HCT116 (cell line): Measurements from ENCODE around the gene LIN7B. TPM values are rescaled to one million over a fixed set of nuclear protein-coding genes. Genes with fewer than 3 reads are reported as not detected.

ENCODE experiments used
- ATAC-seq: fragments of 200-7000 bp; cut with Tn5 transposase; 2 replicates; pipeline ENCODE4 v1.9.1; 2020; ENCODE audit warnings: mild to moderate bottlenecking, moderate library complexity
- BruUV-seq: library from RNA; stranded (reverse); fragments of 400-500 nt; replicated peaks from 2 replicates; lab custom pipeline; 2021; lab: Mats Ljungman, UMichigan
- CTCF ChIA-PET: fragments of 300-600 bp; sonication (Branson Sonifier 250); formaldehyde crosslinking; loops from one replicate; lab custom pipeline; 2021; ENCODE audit warnings: antibody characterized with exemption; lab: Charles Lee
- POLR2A ChIA-PET: fragments of 300-600, 350-600 bp; sonication (Branson Sonifier 250); formaldehyde crosslinking; loops from one replicate; lab custom pipeline; 2021; ENCODE audit warnings: antibody characterized with exemption; lab: Charles Lee
- RAD21 ChIA-PET, 2 experiments: fragments of 300-600 bp; sonication (Branson Sonifier 250); formaldehyde crosslinking; loops; one replicate each; lab custom pipeline; 2023; ENCODE audit warnings: low total read pairs in 2 of 2; ENCODE audit not compliant: uncharacterized antibody in 2 of 2, unreplicated experiment in 2 of 2, low non-redundant PET in 1 of 2; lab: Charles Lee
- DNase-seq: peaks from one replicate; pipeline ENCODE4 v3.0.0-alpha.2; 2010; ENCODE audit warnings: low read depth, low spot score
- H2AFZ ChIP-seq: fragments of 200-600 bp; shearing (Covaris generic), sonication (generic); 2 replicates; pipeline ENCODE4 v1.6.1; 2017; ENCODE audit warnings: low read depth, mixed run types, mixed read lengths, antibody characterized with exemption, low read length; ENCODE audit not compliant: poor library complexity, severe bottlenecking
- H3K27ac ChIP-seq: 2 replicates; pipeline ENCODE4 v1.5.1; 2012; ENCODE audit warnings: low read depth, low read length
- H3K27me3 ChIP-seq: fragments of 200-600 bp; sonication (generic); 2 replicates; pipeline ENCODE4 v1.6.1; 2016; ENCODE audit warnings: mixed run types, low read length, mixed read lengths; ENCODE audit not compliant: insufficient read depth
- H3K36me3 ChIP-seq, 2 experiments: fragments of 200-500 bp in 1 of 2; fragments of 200-600 bp in 1 of 2; sonication (Bioruptor generic) in 1 of 2; sonication (generic) in 1 of 2; 2 replicates each; pipeline versions ENCODE4 v1.5.1 to v1.6.1; 2014 to 2016; ENCODE audit warnings: low read length in 2 of 2, inconsistent platforms in 1 of 2, mixed read lengths in 1 of 2, mixed run types in 1 of 2; ENCODE audit not compliant: insufficient read depth in 2 of 2, control insufficient read depth in 1 of 2
- H3K4me1 ChIP-seq, 2 experiments: fragments of 200-600 bp in 1 of 2; sonication (generic) in 1 of 2; 2 replicates each; pipeline versions ENCODE4 v1.5.1 to v1.6.1; 2012 to 2017; ENCODE audit warnings: low read length in 2 of 2, inconsistent platforms in 1 of 2, mild to moderate bottlenecking in 1 of 2, mixed read lengths in 1 of 2, mixed run types in 1 of 2, moderate library complexity in 1 of 2; ENCODE audit not compliant: insufficient read depth in 2 of 2, control insufficient read depth in 1 of 2
- H3K4me2 ChIP-seq: fragments of 200-600 bp; sonication (generic); 2 replicates; pipeline ENCODE4 v1.6.1; 2017; ENCODE audit warnings: mixed run types, low read length, mixed read lengths
- H3K4me3 ChIP-seq, 2 experiments: fragments of 200-600 bp in 1 of 2; sonication (generic) in 1 of 2; replicated peaks in 1 of 2; 2 replicates each; pipeline ENCODE4 v1.5.1; 2011 to 2016; ENCODE audit warnings: low read length in 2 of 2, control low read depth in 1 of 2, low read depth in 1 of 2, mild to moderate bottlenecking in 1 of 2, mixed read lengths in 1 of 2, mixed run types in 1 of 2
- H3K79me2 ChIP-seq: fragments of 200-600 bp; sonication (generic); 2 replicates; pipeline ENCODE4 v1.6.1; 2017; ENCODE audit warnings: mild to moderate bottlenecking, mixed run types, low read length, moderate library complexity, mixed read lengths; ENCODE audit not compliant: insufficient read depth
- H3K9ac ChIP-seq: fragments of 200-600 bp; sonication (generic); 2 replicates; pipeline ENCODE4 v1.6.1; 2016; ENCODE audit warnings: low read length, mixed read lengths
- H3K9me2 ChIP-seq: fragments of 200-600 bp; sonication (generic), shearing (Covaris generic); 2 replicates; pipeline ENCODE4 v1.6.1; 2017; ENCODE audit warnings: mixed run types, mild to moderate bottlenecking, moderate library complexity; ENCODE audit not compliant: insufficient read depth
- H3K9me3 ChIP-seq, 2 experiments: fragments of 200-500 bp in 1 of 2; fragments of 200-600 bp in 1 of 2; sonication (Bioruptor generic) in 1 of 2; sonication (generic) in 1 of 2; 2 replicates each; pipeline ENCODE4 v1.6.1; 2014 to 2017; ENCODE audit warnings: low read length in 2 of 2, mixed read lengths in 2 of 2, inconsistent platforms in 1 of 2, low read depth in 1 of 2, mild to moderate bottlenecking in 1 of 2, mixed run types in 1 of 2, moderate library complexity in 1 of 2; ENCODE audit not compliant: control insufficient read depth in 1 of 2, insufficient read depth in 1 of 2
- H4K20me1 ChIP-seq: fragments of 200-600 bp; sonication (generic), shearing (Covaris generic); 2 replicates; pipeline ENCODE4 v1.6.1; 2017; ENCODE audit warnings: mixed run types, mild to moderate bottlenecking, moderate library complexity; ENCODE audit not compliant: insufficient read depth
- ATF3 ChIP-seq: IDR thresholded peaks from 2 replicates; pipeline ENCODE4 v1.6.1; 2012
- CEBPB ChIP-seq: IDR thresholded peaks from 2 replicates; pipeline ENCODE4 v1.6.1; 2012; ENCODE audit warnings: low read depth
- EGR1 ChIP-seq: IDR thresholded peaks from 2 replicates; pipeline ENCODE4 v1.6.1; 2012; ENCODE audit warnings: low read depth
- EZH2 ChIP-seq: fragments of 200-600 bp; sonication (generic); IDR thresholded peaks from 2 replicates; pipeline ENCODE4 v1.6.1; 2017; ENCODE audit warnings: antibody characterized with exemption, mixed run types
- EZH2phosphoT487 ChIP-seq: fragments of 200-600 bp; IDR thresholded peaks from 2 replicates; pipeline ENCODE4 v1.6.1; 2018; ENCODE audit warnings: antibody characterized with exemption, borderline replicate concordance
- FOSL1 ChIP-seq: IDR thresholded peaks from 2 replicates; pipeline ENCODE4 v1.6.1; 2012; ENCODE audit warnings: low read depth
- JUND ChIP-seq: IDR thresholded peaks from 2 replicates; pipeline ENCODE4 v1.6.1; 2012
- MAX ChIP-seq: IDR thresholded peaks from 2 replicates; pipeline ENCODE4 v1.6.1; 2012
- POLR2A ChIP-seq: IDR thresholded peaks from 2 replicates; pipeline ENCODE4 v1.7.0; 2011; ENCODE audit warnings: borderline replicate concordance; ENCODE audit not compliant: insufficient read depth, insufficient read length; ENCODE audit errors: extremely low read depth
- POLR2AphosphoS5 ChIP-seq: IDR thresholded peaks from 2 replicates; pipeline ENCODE4 v1.6.1; 2011; ENCODE audit warnings: mild to moderate bottlenecking, low read depth, low read length, moderate library complexity
- SIN3A ChIP-seq: IDR thresholded peaks from 2 replicates; pipeline ENCODE4 v1.6.1; 2012; ENCODE audit warnings: low read depth
- SP1 ChIP-seq: IDR thresholded peaks from 2 replicates; pipeline ENCODE4 v1.6.1; 2012; ENCODE audit warnings: low read depth
- SRF ChIP-seq: IDR thresholded peaks from 2 replicates; pipeline ENCODE4 v1.6.1; 2012; ENCODE audit warnings: low read depth
- TCF7L2 ChIP-seq: IDR thresholded peaks from 2 replicates; pipeline ENCODE4 v1.7.0; 2011; ENCODE audit warnings: borderline replicate concordance, inconsistent platforms; ENCODE audit not compliant: insufficient read depth, insufficient read length; ENCODE audit errors: extremely low read depth
- ZBTB33 ChIP-seq: IDR thresholded peaks from 2 replicates; pipeline ENCODE4 v1.6.1; 2011; ENCODE audit warnings: mild to moderate bottlenecking, low read length, moderate library complexity; ENCODE audit not compliant: insufficient replicate concordance; ENCODE audit errors: extremely low read depth
- ZFX ChIP-seq: fragments of 450-650 bp; IDR thresholded peaks from 2 replicates; pipeline ENCODE4 v1.6.1; 2017
- ZNF274 ChIP-seq: fragments of 200-500 bp; sonication (Bioruptor generic); IDR thresholded peaks from 2 replicates; pipeline ENCODE4 v1.6.1; 2014; ENCODE audit warnings: mild to moderate bottlenecking, low read depth, low read length, inconsistent platforms
- intact Hi-C: fragments of 100-400 bp; cut with micrococcal nuclease; formaldehyde crosslinking; loops from 2 replicates; pipeline ENCODE4 v1.10.0; 2022
- total RNA-seq: library from RNA; stranded (reverse); gene quantifications from one replicate; pipeline ENCODE4 v1.2.1, GENCODE V29; 2021; ENCODE audit not compliant: unreplicated experiment

The LIN7B gene
- total RNA-seq, 1 experiment from 2014 or later: 7.2 TPM

GRCh38 chr19:49109051-49109450, 5.1 kb upstream of the LIN7B start:
- intact Hi-C loops: no loop called here
- BruUV-seq: no TSS peak
- RAD21 ChIA-PET: no interaction called here
- TF ChIP-seq ZFX: no peak
- TF ChIP-seq POLR2AphosphoS5: 0 out of 2 replicates have a peak, but pooled peaks have one; percentile 16
- TF ChIP-seq FOSL1: no peak
- Histone ChIP-seq H3K36me3 (peaks cover 31 to 42% of the 10 kb centered on the region in 2 experiments), H3K79me2 (peaks cover 16% of the 10 kb centered on the region; the same call in 1 of the 2 replicates), H2AFZ (no peak overlapping the region), H3K4me2 (no peak overlapping the region), H3K9me3 (no peaks in the 10 kb centered on the region), H3K4me1 (peaks cover 5 to 17% of the 10 kb centered on the region in 2 experiments; a peak in 3 of 4 replicates), H3K9me2 (no peaks in the 10 kb centered on the region), H3K27ac (no peak overlapping the region), H4K20me1 (no peaks in the 10 kb centered on the region), H3K27me3 (no peaks in the 10 kb centered on the region), H3K9ac (no peak overlapping the region), H3K4me3 (no peak overlapping the region)
- DNase-seq: no peak
- POLR2A ChIA-PET: no interaction called here
- ATAC-seq: no peak
- CTCF ChIA-PET: interaction anchor here (1.1 kb wide), 1 partner anchor 11 kb away, joined by 7 read pairs; no protein-coding TSS in a partner anchor

- no peak for DNase-seq
- intact Hi-C loops: no loop called here
- CTCF ChIA-PET: interaction anchor here (1.1 kb wide), 1 partner anchor 12 kb away, joined by 7 read pairs; no protein-coding TSS in a partner anchor
- POLR2A ChIA-PET: no interaction called here
- Histone ChIP-seq H3K9me3 (no peaks in the 10 kb centered on the region), H3K4me2 (no peak overlapping the region), H3K79me2 (peaks cover 10% of the 10 kb centered on the region; the same call in 1 of the 2 replicates), H4K20me1 (no peaks in the 10 kb centered on the region), H2AFZ (no peak overlapping the region), H3K4me1 (peaks cover 5 to 18% of the 10 kb centered on the region in 2 experiments; a peak in 3 of 4 replicates), H3K27ac (no peak overlapping the region), H3K27me3 (no peaks in the 10 kb centered on the region), H3K36me3 (peaks cover 31 to 35% of the 10 kb centered on the region in 2 experiments), H3K9me2 (no peaks in the 10 kb centered on the region), H3K4me3 (no peak overlapping the region), H3K9ac (no peak overlapping the region)
- no peak for ATAC-seq
- no TSS peak for BruUV-seq
- RAD21 ChIA-PET: no interaction called here
- no peak for TF ChIP-seq ZNF274
- TF ChIP-seq POLR2AphosphoS5: no peak
- no peak for TF ChIP-seq MAX
- TF ChIP-seq ATF3: no peak
- TF ChIP-seq TCF7L2: no peak
- no peak for TF ChIP-seq POLR2A
- TF ChIP-seq JUND: no peak
- TF ChIP-seq EZH2: no peak
- TF ChIP-seq EZH2phosphoT487: no peak
- no peak for TF ChIP-seq EGR1
- no peak for TF ChIP-seq SP1
- TF ChIP-seq SRF: no peak
- no peak for TF ChIP-seq ZFX
- TF ChIP-seq SIN3A: no peak
- TF ChIP-seq ZBTB33: no peak
- no peak for TF ChIP-seq CEBPB
Observed at GRCh38 chr19:49109569-49110233, 4.5 kb upstream of the LIN7B start.
